Neural progenitor cell (in vitro differentiated cells): ENCODE measurements around the gene NDUFC2.

Experiments
- CTCF ChIP-seq: fragments of 200-600 bp; sonication (generic); IDR thresholded peaks from 2 replicates; pipeline ENCODE4 v1.5.1; 2017; ENCODE audit warnings: antibody characterized with exemption, mild to moderate bottlenecking
- EZH2 ChIP-seq: fragments of 200-600 bp; sonication (generic); IDR thresholded peaks from 2 replicates; pipeline ENCODE4 v1.6.1; 2017; ENCODE audit warnings: antibody characterized with exemption, mild to moderate bottlenecking, moderate library complexity

- TF ChIP-seq CTCF, result no peak
- TF ChIP-seq EZH2, result no peak
Measured at GRCh38 chr11:78069465-78069864, 10.2 kb downstream of the NDUFC2 start.
